GM04504 (cell line): Measurements from ENCODE around the gene CDRT4.
"Not testable (repeated sequence)": the region's sequence is repeated elsewhere in the genome, so short reads cannot be mapped to it uniquely, and the experiment has no call there.

Experiments used
- DNase-seq: peaks from one replicate; pipeline ENCODE4 v3.0.0-alpha.2; 2012; ENCODE audit warnings: low read depth

Gene CDRT4

DNA sequence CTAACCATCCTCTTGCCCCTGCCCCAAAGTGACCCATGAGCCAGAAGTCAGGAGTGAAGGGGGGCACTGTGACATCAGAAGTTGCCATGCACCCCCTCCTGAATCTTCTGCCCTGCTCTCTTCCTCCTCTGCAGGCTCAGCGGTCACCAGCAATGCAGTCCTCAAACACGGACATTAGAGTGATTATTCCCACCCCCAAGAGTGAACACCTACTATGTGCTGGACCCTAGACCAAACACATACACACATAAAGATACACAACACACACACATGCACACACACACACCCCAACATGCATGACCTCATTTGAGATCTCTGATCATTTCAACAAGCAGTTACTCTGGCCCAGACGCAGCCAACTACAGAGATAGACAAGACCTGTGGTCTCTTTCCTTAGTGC is at the start of gene CDRT4:
TSS of gene CDRT4 (minus strand) at position 30 of the 400 bp plus-strand sequence. CDS start 27,383 bp downstream, outside the sequence.
- no peak for DNase-seq

DNA sequence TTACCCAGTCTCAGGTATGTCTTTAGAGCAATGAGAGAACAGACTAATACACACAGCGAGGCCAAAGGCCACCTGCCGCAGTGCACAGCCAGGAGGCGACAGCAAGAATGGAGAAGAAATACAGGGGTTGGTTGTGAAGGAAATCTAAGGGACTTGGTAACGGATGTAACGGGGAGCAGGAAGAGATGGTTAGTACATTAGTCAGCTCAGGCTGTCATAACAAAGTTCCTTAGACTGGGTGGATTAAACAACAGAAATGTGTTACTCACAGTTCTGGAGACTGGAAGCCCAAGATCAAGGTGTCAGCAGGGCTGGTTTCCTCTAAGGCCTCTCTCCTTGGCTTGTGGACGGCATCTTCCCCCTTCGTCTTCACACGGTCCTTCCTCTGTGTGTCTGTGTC is 48.7 kb upstream of the CDRT4 start:
- no peak for DNase-seq

DNA sequence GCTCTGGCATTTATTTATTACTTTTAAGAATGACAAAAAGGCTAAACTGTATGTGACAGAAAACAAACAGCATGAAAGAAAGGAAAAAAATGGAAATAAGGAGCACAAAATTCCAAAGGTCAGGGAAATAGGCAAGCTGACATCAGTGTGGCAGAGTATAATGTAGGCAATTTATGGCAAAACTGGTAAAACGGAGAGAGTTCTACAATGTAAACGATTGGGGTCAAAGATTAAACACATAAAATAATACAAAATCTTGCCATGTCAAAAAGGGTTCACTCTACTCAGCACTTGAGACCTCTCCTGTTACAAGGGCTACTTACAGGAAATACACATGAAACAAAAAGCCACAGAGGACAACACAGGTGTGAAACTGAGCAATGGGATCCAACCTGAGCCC is 47.0 kb upstream of the CDRT4 start:
- no peak for DNase-seq

DNA sequence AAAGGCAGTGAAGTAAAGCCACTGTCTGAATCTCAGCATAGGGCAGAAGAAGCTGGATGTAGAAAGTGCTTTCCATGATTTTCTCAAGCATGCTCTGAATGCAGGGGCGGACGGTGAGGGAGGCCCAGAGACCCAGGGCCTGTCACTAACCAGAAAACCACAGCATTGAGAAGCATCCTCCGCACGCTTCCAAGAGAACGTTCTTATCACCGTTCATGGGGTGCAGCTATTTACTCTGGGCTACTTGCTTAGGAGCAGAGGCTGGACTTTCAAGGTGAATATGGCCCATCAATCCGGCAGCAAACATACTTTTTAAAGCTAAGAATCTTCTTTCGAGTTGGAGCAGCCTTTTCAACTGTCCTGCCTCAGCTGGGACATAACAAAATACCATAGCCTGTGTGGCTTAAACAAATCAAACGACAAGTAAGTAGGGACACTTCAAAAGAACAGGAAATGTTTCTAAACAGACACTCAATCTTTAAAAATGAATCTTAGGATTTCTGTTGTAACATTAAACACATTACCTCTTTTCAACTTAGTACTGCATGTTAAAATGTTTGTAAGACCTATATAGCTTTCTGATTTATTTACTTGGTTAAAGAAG is 46.5 kb upstream of the CDRT4 start:
- DNase-seq, result no peak

DNA sequence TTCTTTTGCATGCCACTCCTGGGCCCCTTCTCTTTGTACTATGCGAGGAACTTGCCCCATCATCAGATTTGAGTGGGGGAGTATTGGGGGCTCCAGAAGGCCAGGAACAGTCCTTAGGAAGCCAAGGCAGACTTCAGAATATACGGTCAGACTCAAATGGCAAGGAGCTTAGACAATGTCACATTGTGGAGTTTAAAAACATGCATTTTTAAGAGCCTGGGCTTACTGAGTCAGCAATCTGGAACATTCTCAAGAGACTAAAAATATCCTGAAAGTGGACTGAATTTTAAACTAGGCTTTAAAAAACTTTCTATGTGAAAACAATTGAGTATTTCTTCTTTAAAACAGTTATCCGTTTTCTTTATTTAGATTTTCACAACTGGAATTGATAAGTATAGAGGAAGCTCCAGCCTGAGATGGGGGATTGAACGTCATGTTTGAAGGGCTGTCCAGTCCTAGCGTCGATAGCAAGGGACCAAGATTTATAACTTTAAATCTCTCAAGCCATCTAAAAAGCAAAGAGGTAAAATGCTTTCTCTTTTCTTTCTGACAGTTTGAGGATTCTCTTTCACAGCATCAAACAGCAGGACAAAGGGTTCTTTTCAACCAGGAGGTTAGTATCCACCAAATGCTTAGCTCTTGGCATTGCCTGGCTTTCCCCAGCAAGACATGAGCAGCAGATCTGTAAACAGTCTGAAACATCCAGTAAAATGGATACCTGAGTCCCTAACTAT is 45.8 kb upstream of the CDRT4 start:
- no peak for DNase-seq

DNA sequence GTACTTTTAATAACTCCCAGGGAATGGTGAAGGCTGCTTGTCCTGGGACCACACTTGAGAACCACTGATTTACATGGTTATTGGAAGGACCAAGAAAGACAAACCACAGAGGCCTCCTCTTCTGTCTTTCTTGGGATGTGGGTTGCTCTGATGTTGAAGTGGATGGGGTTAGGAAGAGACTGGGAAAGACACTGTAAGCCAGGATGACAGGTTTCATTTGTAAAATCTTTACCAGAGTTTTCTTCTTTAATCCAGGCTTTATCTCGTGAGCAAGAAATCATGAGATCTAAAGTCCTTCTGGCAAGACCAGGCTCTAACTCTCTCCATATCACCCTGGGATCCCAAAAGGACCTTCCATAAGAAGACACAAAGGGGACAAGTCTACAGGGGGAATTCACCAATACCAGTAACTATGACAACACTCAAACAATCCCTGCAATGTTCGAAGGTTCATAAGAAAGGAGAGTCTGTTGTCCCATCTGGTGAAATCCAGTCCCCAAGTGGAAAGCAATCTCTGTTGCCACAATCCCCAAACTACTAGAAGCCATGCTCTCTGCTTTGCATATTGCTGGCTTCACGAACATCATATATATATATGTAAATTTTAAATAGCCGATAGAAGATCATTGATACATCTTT is 44.8 kb upstream of the CDRT4 start:
- DNase-seq, result no peak

DNA sequence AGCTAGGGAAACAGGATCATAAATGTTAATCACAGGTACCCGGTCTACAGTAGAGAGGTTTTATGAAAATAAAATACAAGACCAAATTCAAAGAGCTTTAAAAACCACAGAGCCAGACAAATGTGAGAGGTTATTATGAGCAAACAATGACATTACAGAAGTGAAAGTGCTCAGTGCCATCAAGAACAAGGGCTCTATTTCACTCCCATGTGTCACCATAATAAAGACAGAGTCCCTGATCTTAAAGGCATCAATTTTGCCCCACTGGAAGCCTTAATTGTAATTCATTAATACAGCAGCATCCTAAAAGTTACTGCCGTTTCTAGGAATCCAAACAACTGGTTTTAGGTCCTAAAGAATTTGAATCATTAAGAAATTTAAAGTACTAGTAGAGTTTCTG is 43.7 kb upstream of the CDRT4 start:
- no peak for DNase-seq

DNA sequence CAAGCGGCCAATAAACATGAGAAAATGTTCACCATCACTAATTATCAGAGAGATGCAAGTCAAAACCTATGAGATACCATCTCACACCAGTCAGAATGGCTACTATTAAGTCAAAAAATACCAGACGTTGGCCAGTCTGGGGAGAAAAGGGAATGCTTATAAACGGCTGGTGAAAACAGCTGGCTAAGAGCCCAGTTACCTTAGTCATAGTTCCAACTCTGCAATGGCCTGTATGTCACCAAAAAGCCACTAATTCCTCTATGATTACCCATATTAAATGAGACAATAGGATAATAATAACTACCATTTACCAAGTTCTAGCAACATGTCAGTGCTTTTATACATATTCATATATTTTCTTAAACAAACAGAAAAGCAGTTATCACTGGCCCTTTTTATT is 42.9 kb upstream of the CDRT4 start:
- peak; percentile 63 for DNase-seq

DNA sequence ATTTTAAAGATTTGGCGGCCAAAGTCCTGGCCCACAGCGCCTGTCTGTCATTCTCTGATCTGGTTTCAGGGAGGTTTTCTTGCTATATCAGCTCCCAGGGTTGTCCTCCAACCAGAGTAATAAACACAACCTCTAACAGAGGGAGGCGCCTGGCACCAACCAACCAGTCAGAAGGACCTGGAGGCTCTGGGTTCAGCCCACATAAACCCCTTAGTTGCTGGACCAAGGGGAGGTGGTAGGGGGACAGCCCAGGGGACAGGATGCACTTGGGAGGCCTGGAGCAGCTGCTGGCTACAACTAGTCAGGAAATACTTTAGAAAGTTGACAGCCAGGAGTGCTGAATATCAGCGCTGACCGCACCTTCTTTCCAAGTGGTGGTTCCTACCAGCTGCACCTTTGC is 41.7 kb upstream of the CDRT4 start:
- DNase-seq, result no peak

DNA sequence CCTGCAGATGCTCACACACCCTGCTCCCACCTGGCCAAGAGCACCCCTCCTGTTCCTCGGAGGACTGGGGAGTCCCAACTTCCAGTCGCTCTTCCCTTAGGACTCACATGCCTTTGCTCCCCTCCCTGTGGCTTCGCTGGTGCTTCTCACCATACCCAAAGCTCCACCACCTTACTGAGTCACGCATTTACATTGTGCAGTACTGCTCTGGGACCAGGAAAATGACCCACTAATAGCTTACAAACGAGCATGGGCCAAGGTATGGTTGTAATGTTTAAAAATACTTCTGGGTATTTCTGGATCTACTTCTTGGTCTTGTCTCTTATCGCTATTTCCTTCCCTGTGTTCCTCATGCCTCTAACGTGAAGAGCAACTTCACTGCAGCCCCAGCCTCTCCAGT is 41.0 kb upstream of the CDRT4 start:
- DNase-seq, result no peak

DNA sequence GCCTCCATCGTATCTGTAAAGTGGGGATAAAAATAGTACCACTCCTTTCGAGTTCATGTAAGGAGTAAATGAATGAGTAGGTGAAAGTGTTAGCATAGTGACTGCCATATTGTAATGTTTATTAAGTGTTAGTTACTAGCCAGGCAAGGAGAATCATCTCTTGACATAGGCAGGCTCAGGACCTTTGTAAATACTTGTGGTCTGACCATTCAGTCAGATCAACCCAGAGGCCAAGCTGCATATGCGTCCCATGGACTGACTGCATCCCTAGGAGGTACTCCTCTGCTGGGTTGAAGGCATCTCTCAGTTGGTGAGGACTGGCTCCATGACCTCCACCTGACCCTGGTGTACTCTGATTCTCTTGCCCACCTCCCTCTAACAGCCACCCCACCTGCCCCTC is 40.5 kb upstream of the CDRT4 start:
- no peak for DNase-seq

DNA sequence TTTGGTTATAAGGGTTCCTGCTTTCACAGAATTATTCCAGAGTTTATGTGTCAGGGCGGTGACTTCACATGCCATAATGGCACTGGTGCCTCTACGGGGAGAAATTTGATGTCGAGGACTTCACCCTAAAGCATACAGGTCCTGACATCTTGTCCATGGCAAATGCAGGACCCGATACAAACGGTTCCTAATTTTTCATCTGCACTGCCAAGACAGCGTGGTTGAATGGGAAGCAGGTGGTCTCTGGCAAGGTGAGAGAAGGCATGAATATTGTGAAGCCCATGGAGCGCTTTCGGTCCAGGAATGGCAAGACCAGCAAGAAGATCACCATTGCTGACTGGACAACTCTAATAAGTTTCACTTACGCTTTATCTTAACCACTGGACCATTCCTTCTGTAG is 39.6 kb upstream of the CDRT4 start:
- DNase-seq, result no peak

DNA sequence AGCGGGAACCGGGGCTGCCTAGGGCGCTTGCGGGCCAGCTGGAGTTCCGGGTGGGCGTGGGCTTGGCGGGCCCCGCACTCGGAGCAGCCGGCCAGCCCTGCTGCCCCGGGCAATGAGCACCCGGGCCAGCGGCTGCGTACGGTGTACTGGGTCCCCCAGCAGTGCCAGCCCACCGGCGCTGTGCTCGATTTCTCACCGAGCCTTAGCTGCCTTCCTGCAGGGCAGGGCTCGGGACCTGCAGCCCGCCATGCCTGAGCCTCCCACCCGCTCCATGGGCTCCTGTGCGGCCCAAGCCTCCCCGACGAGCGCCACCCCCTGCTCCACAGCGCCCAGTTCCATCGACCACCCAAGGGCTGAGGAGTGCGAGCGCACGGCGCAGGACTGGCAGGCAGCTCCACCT is 38.3 kb upstream of the CDRT4 start:
- not testable (repeated sequence) for DNase-seq

DNA sequence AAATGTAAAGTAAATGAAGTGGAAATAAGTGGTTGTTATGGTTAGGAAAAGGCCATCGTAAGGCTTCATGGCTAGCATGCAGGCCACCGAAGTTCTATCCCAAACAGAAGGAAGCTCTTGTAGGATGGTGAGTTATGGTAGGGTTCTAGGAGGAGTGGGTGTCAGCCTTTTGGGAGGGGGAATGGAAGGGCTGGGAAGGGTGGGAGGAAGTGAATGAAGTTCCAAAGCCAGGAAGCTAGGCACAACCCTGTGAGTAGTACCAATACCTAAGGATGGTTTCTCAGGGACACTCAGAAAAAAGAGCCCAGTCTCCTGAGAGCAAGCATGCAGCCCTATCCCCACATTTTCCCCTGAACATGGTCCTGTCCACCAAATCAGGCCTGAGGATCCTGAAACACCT is 36.3 kb upstream of the CDRT4 start:
- DNase-seq, result no peak

DNA sequence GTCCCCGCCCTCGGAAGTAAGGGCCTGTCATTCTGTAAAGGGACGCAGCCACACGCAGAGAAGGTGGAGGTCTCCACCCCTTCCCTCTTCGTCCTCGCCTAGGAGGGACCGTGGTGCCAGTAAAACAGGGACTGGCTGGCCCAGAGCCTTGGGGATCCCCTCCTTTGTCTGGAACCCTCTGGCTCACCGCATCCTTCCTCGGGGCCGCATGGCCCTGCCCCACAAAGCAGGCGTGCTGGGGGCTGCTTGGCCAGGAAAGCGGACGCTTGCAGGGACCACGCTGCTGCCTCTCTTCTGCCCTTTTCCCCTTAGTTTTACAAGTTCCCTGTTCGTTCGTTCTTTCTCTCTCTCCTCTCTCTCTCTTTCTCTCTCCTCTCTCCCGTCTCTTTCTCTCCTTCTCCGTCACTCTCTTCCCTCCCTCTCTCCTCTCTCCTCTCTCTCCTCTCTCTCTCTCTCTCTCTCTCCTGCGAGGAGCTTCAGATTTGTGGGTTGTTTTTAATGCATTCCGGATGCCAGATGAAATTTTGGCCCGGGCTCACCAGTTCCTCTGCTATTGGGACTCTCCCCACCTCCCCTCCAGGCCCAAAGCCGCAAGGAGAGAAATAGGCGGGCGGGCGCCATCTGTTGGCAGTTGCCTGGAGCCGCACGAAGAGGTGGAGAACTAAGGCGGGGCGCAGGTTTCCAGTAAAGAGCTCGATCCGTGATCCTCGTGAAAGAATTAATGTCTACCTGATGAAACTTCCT is 35.1 kb upstream of the CDRT4 start:
- DNase-seq, result peak; percentile 97

DNA sequence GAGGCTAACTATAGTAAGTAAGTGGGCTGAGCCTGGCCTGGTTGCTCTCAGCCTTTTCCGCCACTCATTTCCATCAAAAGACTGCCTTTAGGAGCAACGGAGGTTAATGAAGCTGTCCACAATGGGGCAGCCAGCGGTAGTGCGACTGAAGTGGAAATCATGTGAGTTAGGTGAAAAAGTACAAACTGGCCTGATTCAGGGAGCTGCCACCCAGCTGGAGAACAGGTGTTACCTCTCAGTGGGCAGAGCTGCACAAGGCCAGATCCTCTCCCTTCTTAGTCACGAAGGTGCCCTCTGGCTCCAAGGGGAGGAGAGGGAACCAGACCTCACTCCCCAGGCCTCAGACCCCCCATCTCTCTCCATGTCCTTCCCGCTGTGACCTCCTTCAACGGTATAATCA is 34.4 kb upstream of the CDRT4 start:
- DNase-seq, result no peak

DNA sequence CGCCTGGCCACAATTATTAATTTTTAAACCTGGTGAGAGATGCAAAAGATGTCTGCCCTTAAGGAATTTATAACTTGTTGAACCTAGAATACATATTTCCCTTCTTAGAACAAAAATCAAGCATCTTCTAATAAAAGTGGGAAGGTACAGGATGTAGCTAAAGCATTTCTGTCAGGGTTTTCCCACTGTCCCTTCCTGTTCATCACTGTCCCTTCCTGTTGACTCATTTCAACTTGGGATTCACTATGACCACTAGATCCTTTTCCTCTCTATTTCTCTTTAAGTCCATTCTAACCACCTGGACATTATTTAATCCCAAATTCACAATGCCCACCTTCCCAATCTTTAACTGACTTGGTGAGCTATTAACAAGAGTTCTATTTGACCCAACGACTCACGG is 33.9 kb upstream of the CDRT4 start:
- DNase-seq, result no peak

DNA sequence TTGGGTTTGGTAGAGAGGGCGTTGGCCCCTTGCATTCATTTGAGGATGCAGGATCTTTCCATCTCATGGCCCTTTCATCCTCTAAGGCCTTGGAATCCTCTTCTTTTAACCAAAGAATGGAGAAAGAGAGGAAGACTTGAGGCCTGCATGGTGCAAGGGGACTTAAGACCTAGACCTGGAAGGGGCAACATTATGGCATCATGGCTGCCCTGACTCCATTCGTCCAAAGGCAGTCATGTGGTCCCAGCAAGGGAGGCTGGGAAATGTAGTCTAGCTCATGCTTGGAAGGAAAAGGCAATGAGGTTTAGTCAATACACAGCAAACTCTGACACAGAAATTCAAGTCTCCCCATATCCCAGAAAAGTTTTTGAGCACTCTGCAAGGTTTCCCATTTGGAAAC is 30.7 kb upstream of the CDRT4 start:
- DNase-seq, result no peak

DNA sequence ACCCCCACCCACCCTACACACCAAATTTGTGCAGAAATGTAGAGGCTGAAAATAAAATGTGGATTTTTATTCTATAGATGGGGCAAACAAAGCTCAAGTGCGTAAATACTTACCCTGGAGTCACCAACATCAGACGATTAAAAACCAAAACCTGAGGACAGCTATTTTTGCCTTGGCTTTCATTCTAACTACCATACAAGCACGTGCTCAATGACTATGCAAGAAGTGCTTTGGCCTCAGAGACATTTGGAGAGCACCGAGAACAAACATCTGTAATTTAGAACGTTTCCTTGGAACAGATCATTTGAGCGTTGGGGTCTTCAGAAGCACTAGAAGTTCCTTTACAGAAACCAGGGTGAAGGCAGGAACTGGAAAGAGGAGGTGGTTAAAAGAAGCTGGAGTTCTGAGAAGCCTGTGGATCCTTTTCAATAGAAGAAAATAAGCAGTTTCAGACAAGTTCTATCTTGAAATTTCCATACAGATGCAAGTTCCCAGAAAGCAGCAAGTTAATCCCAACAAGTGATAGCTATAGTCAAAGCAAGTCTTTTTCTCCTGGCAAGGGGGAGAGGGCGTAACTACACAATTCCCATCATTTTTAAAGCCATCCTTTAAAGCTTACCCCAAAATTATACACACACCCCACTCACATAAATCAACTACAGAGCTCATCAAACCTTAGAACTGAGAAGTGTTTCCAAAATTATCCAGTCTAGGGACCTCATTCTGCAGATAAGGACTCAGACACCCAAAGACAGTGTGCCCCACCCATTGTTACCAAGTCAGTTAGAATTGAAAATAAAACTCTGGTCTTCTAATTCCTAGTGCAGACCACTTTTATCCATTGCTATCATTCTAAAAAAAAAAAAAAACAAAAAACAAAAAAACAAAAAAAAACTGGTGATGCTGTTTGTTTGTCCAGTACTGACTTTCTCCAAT is 29.6 kb upstream of the CDRT4 start:
- DNase-seq, result no peak

DNA sequence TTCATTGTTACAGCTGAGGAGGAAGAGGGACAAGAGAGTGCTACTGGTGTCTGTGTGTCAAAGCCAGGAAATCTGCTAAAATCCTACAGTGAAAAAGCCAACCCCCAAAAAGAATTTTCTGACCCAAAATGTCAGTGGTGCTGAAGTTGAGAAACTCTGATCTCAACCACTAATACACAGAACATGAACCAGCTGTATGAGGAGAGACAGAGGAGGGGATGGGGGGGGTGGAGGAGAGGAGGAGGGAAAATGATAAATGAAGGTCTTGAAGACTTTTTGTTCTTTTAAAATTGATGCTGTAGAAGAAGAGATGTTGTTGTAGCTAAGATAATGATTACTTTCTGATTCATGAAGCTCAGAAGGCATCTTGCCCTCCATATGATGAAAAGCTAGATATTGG is 27.4 kb upstream of the CDRT4 start:
- DNase-seq, result no peak

DNA sequence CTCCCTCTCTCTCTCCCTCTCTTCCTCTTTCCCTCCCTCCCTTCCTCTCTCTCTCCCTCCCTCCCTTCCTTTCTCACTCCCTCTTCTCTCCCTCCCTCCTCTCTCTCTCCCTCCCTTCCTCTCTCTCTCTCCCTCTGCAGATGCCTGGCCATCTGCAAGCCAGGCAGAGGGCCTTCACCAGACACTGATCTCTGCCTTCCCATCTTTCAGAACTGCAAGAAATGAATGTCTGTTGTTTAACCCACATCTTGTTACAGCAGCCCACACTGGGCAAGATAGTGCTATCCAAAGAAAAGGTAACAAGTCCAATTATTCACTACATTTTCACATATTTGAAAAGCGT is 26.2 kb upstream of the CDRT4 start:
- DNase-seq, result no peak
